Breast epithelium (tissue), 4 donors: ENCODE measurements around the gene VAMP5. TPM values are rescaled to one million over a fixed set of nuclear protein-coding genes. Genes with fewer than 3 reads are reported as not detected.
A peak's percentile ranks its signal among the peaks of the same experiment; 100 is the strongest.
"Not testable (repeated sequence)": the region's sequence is repeated elsewhere in the genome, so short reads cannot be mapped to it uniquely, and the experiment has no call there.

Experiments used
- DNase-seq, 2 donors: peaks; one replicate each; pipeline ENCODE4 v3.0.0-alpha.2; 2019; ENCODE audit warnings: low spot score in 2 of 2
- H3K27ac ChIP-seq, 2 donors: fragments of 200-600 bp; sonication (generic) in 1 of 2; one replicate each; pipeline ENCODE4 v1.5.1; 2016 to 2019; ENCODE audit warnings: mild to moderate bottlenecking in 1 of 2
- H3K27me3 ChIP-seq, 2 donors: fragments of 200-600 bp; sonication (generic) in 1 of 2; one replicate each; pipeline versions ENCODE4 v1.5.1 to v1.6.0; 2017 to 2019; ENCODE audit warnings: control low read depth in 1 of 2, mild to moderate bottlenecking in 1 of 2
- H3K36me3 ChIP-seq: fragments of 200-600 bp; one replicate; pipeline ENCODE4 v1.5.1; 2019
- H3K4me1 ChIP-seq, 2 donors: fragments of 200-600 bp; sonication (generic); one replicate each; pipeline ENCODE4 v1.5.1; 2016 to 2019; ENCODE audit warnings: control low read depth in 1 of 2
- H3K4me3 ChIP-seq, 3 donors: fragments of 200-600 bp; sonication (generic); 1 replicate in 2 of 3; 2 replicates in 1 of 3; pipeline ENCODE4 v1.5.1; 2016 to 2019; ENCODE audit warnings: mild to moderate bottlenecking in 3 of 3, moderate library complexity in 2 of 3
- H3K9me3 ChIP-seq, 2 donors: fragments of 200-600 bp; sonication (generic) in 1 of 2; one replicate each; pipeline ENCODE4 v1.5.1; 2016 to 2019; ENCODE audit warnings: control low read depth in 1 of 2
- POLR2A ChIP-seq: fragments of 450-650 bp; IDR thresholded peaks from one replicate; pipeline ENCODE4 v1.6.1; 2016; ENCODE audit warnings: antibody characterized with exemption, mild to moderate bottlenecking, moderate library complexity
- POLR2AphosphoS5 ChIP-seq, 3 donors: sonication (generic); formaldehyde crosslinking; IDR thresholded peaks; one replicate each; pipeline ENCODE4 v1.6.1; 2017; ENCODE audit warnings: antibody characterized with exemption in 3 of 3
- intact Hi-C: fragments of 100-400 bp; cut with DNase I; formaldehyde crosslinking; loops from one replicate; pipeline ENCODE4 v1.15.1; 2023; ENCODE audit warnings: low total_unique reads
- total RNA-seq, 3 donors: library from RNA; depleted of rRNA; stranded (reverse); fragments of >200 nt; gene quantifications; one replicate each; pipeline ENCODE4 v1.1.0, GENCODE V29; 2016
- TF ChIP-seq, protein P1 (sequence below), 3 donors: fragments of 450-650 bp; IDR thresholded peaks; one replicate each; pipeline ENCODE4 v1.5.1; 2016 to 2017; ENCODE audit warnings: antibody characterized with exemption in 3 of 3, mild to moderate bottlenecking in 3 of 3, moderate library complexity in 3 of 3

Gene VAMP5
- total RNA-seq, 3 donors from 2014 or later = 33.8 to 92.0 (median 50.8) TPM

DNA sequence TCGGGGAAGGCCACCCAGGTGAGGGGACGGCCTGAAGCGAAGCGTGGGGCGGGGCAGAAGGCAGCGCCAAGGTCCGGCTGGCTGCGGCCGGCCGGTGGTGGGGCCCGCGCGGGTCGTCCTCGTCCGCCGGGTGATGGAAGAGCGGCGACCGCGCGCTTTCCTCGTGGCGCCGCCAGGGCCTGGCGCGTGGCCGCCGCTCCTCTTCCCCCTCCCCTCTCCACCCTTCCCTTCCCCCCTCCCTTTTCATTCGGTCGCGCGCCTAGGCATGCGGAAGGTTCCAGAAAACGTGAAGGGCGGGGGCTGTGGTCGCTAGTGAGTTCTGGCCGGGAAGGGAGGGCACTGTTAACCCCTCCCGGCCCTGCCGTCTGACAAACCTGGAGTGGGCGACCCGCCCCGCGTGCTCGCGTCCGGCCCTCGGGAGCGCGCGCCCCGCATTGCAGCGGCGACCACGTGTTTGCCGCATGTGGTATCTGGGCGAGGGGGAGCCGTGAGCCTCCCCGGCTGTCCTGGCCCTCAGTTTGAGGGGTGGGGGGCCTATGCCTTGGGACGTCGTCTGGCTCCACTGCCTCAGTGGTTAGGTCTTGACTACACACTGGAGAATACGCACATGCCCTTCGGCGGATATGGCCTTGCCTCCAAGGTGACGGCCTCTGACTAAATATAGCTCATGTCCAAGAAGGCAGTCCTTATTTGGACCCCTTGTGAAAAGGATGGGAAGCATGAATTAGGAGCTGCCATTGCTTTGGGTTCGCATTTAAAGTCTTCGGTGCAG, 44.7 kb upstream of the VAMP5 start:
- Histone ChIP-seq H3K27me3 (no peaks in the 10 kb centered on the region), H3K36me3 (no peaks in the 10 kb centered on the region), H3K4me3 (peak overlapping the region; percentile 92 to 97 (median 95)), H3K4me1 (peaks cover 0 to 16% of the 10 kb centered on the region in 2 donors), H3K9me3 (no peaks in the 10 kb centered on the region), H3K27ac (peak overlapping the region; percentile 92 to 99)
- DNase-seq = peak; percentile 60 to 67
- TF ChIP-seq, protein P1, sequence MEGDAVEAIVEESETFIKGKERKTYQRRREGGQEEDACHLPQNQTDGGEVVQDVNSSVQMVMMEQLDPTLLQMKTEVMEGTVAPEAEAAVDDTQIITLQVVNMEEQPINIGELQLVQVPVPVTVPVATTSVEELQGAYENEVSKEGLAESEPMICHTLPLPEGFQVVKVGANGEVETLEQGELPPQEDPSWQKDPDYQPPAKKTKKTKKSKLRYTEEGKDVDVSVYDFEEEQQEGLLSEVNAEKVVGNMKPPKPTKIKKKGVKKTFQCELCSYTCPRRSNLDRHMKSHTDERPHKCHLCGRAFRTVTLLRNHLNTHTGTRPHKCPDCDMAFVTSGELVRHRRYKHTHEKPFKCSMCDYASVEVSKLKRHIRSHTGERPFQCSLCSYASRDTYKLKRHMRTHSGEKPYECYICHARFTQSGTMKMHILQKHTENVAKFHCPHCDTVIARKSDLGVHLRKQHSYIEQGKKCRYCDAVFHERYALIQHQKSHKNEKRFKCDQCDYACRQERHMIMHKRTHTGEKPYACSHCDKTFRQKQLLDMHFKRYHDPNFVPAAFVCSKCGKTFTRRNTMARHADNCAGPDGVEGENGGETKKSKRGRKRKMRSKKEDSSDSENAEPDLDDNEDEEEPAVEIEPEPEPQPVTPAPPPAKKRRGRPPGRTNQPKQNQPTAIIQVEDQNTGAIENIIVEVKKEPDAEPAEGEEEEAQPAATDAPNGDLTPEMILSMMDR (IDR thresholded peaks at IDR 0.05) = no peak
- TF ChIP-seq POLR2A = no peak
- peak in 2 of 3 donors; percentile 51 to 78 for TF ChIP-seq POLR2AphosphoS5 (IDR thresholded peaks at IDR 0.05)
- intact Hi-C loops = loop anchor here (5.0 to 10.0 kb wide), 2 partner anchors 102 to 215 kb away; partner anchors contain the start of gene TGOLN2

DNA sequence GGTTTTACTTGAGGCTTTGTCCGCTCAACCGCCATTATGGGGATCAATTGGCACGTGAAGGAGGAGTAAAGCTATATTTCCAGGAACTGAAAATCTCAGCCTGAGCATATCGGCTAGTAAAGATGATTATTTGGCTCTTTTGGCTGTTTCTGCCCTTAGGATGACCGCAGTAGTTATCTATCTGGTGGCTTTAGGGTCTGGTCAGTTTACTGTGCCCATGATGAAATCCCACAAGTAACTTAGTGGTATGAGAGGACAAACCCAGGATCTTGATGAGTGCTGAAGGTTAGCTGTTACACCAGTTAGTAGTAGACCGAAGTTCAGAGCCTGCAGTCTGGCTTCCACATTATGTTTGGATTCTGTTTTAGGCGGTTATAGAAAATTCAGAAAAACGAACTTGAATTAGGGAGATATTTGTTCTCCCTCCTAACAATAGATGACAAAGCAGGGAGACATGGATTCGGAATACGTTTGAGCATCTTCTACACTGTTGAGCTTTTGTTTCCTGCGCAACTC, 44.0 kb upstream of the VAMP5 start:
- no peaks in the 10 kb centered on the region for H3K27me3 ChIP-seq
- no peaks in the 10 kb centered on the region for H3K9me3 ChIP-seq
- TF ChIP-seq POLR2AphosphoS5 (IDR thresholded peaks at IDR 0.05) = no peak
- TF ChIP-seq POLR2A = no peak
- TF ChIP-seq, protein P1 (IDR thresholded peaks at IDR 0.05) = no peak
- H3K36me3 ChIP-seq = no peaks in the 10 kb centered on the region
- intact Hi-C loops = no loop called here
- DNase-seq = no peak
- H3K4me3 ChIP-seq = peak overlapping the region; percentile 92 to 97 (median 95)
- H3K4me1 ChIP-seq = peaks cover 0 to 16% of the 10 kb centered on the region in 2 donors
- peak overlapping the region; percentile 92 to 99 for H3K27ac ChIP-seq

DNA sequence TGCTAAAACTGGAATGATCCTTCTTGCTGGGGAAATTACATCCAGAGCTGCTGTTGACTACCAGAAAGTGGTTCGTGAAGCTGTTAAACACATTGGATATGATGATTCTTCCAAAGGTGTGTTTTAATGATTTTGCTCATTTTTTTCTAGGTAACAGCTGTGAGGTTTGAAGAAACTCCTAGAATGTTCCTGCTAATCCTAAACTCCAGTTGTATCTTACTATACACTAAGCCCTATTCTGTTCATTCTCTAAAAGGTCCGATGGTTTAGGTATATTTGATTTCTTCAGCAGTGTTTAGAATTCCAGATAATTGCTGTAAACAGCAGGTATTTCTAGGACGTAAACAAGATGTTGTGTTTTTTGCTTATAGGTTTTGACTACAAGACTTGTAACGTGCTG, 43.0 kb upstream of the VAMP5 start:
- no peaks in the 10 kb centered on the region for H3K27me3 ChIP-seq
- intact Hi-C loops = no loop called here
- H3K4me3 ChIP-seq = peak overlapping the region; percentile 92 to 97 (median 95)
- H3K27ac ChIP-seq = peak overlapping the region; percentile 6 to 51
- peaks cover 0 to 16% of the 10 kb centered on the region in 2 donors for H3K4me1 ChIP-seq
- no peak for DNase-seq
- TF ChIP-seq, protein P1 (IDR thresholded peaks at IDR 0.05) = no peak
- TF ChIP-seq POLR2AphosphoS5 (IDR thresholded peaks at IDR 0.05) (no peak), POLR2A (no peak)
- H3K9me3 ChIP-seq = no peaks in the 10 kb centered on the region
- H3K36me3 ChIP-seq = no peaks in the 10 kb centered on the region

DNA sequence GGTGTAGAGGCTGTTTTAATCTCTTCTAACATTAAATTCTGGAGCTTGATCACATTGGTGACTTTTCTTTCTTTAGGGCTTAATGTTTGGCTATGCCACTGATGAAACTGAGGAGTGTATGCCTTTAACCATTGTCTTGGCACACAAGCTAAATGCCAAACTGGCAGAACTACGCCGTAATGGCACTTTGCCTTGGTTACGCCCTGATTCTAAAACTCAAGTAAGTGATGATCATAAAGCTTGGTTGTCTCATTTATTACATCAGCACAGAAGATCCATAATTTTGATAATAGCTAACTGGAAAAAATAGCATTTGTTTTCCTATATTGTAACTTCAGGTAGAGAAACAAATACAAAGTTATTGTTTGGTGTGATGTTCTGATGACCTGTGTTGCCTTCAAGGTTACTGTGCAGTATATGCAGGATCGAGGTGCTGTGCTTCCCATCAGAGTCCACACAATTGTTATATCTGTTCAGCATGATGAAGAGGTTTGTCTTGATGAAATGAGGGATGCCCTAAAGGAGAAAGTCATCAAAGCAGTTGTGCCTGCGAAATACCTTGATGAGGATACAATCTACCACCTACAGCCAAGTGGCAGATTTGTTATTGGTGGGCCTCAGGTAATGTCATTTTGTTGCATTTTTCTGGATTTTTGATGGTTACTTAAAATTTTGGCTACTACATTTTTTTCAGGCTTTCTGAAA, 42.3 kb upstream of the VAMP5 start:
- H3K4me3 ChIP-seq = peak overlapping the region; percentile 92 to 97 (median 95)
- H3K27ac ChIP-seq = peak overlapping the region; percentile 6 to 51
- no peaks in the 10 kb centered on the region for H3K36me3 ChIP-seq
- no peaks in the 10 kb centered on the region for H3K9me3 ChIP-seq
- TF ChIP-seq, protein P1 (IDR thresholded peaks at IDR 0.05) = no peak
- TF ChIP-seq POLR2A (no peak), POLR2AphosphoS5 (IDR thresholded peaks at IDR 0.05) (no peak)
- no peaks in the 10 kb centered on the region for H3K27me3 ChIP-seq
- H3K4me1 ChIP-seq = peaks cover 0 to 16% of the 10 kb centered on the region in 2 donors
- intact Hi-C loops = no loop called here
- DNase-seq = no peak

DNA sequence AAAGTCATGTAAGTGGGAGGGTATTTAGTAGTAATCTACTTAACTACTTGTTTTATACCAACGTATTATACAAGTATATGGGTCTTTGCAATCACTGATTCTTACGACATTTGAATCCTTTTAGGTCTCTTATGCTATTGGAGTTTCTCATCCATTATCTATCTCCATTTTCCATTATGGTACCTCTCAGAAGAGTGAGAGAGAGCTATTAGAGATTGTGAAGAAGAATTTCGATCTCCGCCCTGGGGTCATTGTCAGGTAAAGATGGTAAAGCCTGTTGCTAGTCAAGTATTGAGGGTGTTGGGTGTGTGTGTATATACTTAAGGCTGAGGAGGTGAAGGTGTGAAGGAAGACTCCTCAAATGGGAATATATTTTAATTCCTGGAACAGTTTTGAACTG, 41.5 kb upstream of the VAMP5 start:
- DNase-seq = no peak
- H3K4me1 ChIP-seq = peaks cover 0 to 16% of the 10 kb centered on the region in 2 donors
- no peaks in the 10 kb centered on the region for H3K9me3 ChIP-seq
- no peaks in the 10 kb centered on the region for H3K36me3 ChIP-seq
- TF ChIP-seq, protein P1 (IDR thresholded peaks at IDR 0.05) = no peak
- TF ChIP-seq POLR2AphosphoS5 (IDR thresholded peaks at IDR 0.05) = no peak
- TF ChIP-seq POLR2A = no peak
- intact Hi-C loops = no loop called here
- H3K27ac ChIP-seq = peak overlapping the region in 1 of 2 donors; percentile 51
- H3K27me3 ChIP-seq = no peaks in the 10 kb centered on the region
- H3K4me3 ChIP-seq = no peak overlapping the region

DNA sequence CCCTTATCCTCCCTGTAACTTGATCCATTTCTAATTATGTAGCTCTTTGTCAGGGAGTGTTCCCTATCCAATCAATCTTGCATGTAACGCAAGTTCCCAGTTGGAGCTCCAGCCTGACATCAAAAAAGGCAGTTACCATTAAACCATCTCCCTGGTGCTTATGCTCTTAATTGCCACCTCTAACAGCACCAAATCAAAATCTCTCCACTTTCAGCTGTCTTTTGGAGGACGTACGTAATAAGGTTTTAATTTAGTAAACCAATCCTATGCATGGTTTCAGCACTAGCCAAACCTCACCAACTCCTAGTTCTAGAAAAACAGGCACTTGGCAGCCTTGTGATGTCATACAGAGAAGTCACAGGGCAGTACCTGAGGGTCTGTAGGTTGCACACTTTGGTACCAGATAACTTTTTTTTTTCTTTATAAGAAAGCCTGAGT, 40.0 kb upstream of the VAMP5 start:
- H3K4me1 ChIP-seq = peaks cover 0 to 16% of the 10 kb centered on the region in 2 donors
- H3K4me3 ChIP-seq, intact Hi-C loops, H3K9me3 ChIP-seq, DNase-seq, H3K36me3 ChIP-seq, H3K27ac ChIP-seq, H3K27me3 ChIP-seq: not testable (repeated sequence)
